H9 (cell line): ENCODE data around the gene MRPL2. TPM values are rescaled to one million over a fixed set of nuclear protein-coding genes. Genes with fewer than 3 reads are reported as not detected.
A peak's percentile ranks its signal among the peaks of the same experiment; 100 is the strongest.

Experiments used
- DNase-seq: peaks from one replicate; pipeline ENCODE4 v3.0.0-alpha.2; 2017
- H2AFZ ChIP-seq: one replicate; pipeline ENCODE4 v1.6.1; 2013; ENCODE audit warnings: mild to moderate bottlenecking, low read length, control low read depth, moderate library complexity
- H2AK5ac ChIP-seq: 2 replicates; pipeline ENCODE4 v1.6.1; 2013; ENCODE audit warnings: low read length, control low read depth, mixed read lengths; ENCODE audit not compliant: insufficient read length
- H2BK120ac ChIP-seq: one replicate; pipeline ENCODE4 v1.6.1; 2013; ENCODE audit warnings: low read depth, mild to moderate bottlenecking, low read length, control low read depth, inconsistent platforms; ENCODE audit not compliant: poor library complexity, severe bottlenecking
- H2BK12ac ChIP-seq: 2 replicates; pipeline ENCODE4 v1.6.1; 2013; ENCODE audit warnings: low read length, control low read depth, mixed read lengths, low read depth; ENCODE audit not compliant: insufficient read length
- H2BK15ac ChIP-seq: 2 replicates; pipeline ENCODE4 v1.6.1; 2013; ENCODE audit warnings: low read depth, low read length, control low read depth
- H2BK20ac ChIP-seq: one replicate; pipeline ENCODE4 v1.6.1; 2013; ENCODE audit warnings: low read depth, mild to moderate bottlenecking, low read length, control low read depth, inconsistent platforms; ENCODE audit not compliant: poor library complexity, severe bottlenecking
- H2BK5ac ChIP-seq: 2 replicates; pipeline ENCODE4 v1.6.1; 2013; ENCODE audit warnings: low read length, control low read depth, mixed read lengths; ENCODE audit not compliant: insufficient read length
- H3K14ac ChIP-seq: 2 replicates; pipeline ENCODE4 v1.6.1; 2013; ENCODE audit warnings: low read length, control low read depth; ENCODE audit not compliant: insufficient read depth
- H3K18ac ChIP-seq: 2 replicates; pipeline ENCODE4 v1.6.1; 2013; ENCODE audit warnings: low read depth, mild to moderate bottlenecking, mixed read lengths, low read length, control low read depth; ENCODE audit not compliant: insufficient read length
- H3K23ac ChIP-seq: 2 replicates; pipeline ENCODE4 v1.6.1; 2013; ENCODE audit warnings: low read length, control low read depth, mixed read lengths, low read depth; ENCODE audit not compliant: insufficient read length
- H3K23me2 ChIP-seq: 2 replicates; pipeline ENCODE4 v1.6.1; 2013; ENCODE audit warnings: low read depth, mild to moderate bottlenecking, mixed read lengths, low read length, control low read depth; ENCODE audit not compliant: insufficient read length, poor library complexity, severe bottlenecking
- H3K27ac ChIP-seq: 2 replicates; pipeline ENCODE4 v1.5.1; 2013; ENCODE audit warnings: low read length, control low read depth, mixed read lengths, low read depth; ENCODE audit not compliant: insufficient read length
- H3K27me3 ChIP-seq: 2 replicates; pipeline ENCODE4 v1.6.1; 2013; ENCODE audit warnings: low read length, control low read depth, inconsistent platforms; ENCODE audit not compliant: insufficient read depth
- H3K4ac ChIP-seq: 2 replicates; pipeline ENCODE4 v1.6.1; 2013; ENCODE audit warnings: low read depth, mild to moderate bottlenecking, control low read depth, inconsistent platforms, low read length, moderate library complexity
- H3K4me1 ChIP-seq: 2 replicates; pipeline ENCODE4 v1.6.1; 2013; ENCODE audit warnings: low read length, control low read depth, inconsistent platforms; ENCODE audit not compliant: insufficient read depth
- H3K4me2 ChIP-seq: 2 replicates; pipeline ENCODE4 v1.6.1; 2013; ENCODE audit warnings: low read length, control low read depth, mixed read lengths; ENCODE audit not compliant: insufficient read length, insufficient read depth
- H3K56ac ChIP-seq: 2 replicates; pipeline ENCODE4 v1.6.1; 2013; ENCODE audit warnings: low read depth, mild to moderate bottlenecking, mixed read lengths, low read length, control low read depth; ENCODE audit not compliant: insufficient read length
- H3K79me1 ChIP-seq: 2 replicates; pipeline ENCODE4 v1.6.1; 2013; ENCODE audit warnings: low read depth, mild to moderate bottlenecking, moderate library complexity, low read length, control low read depth, inconsistent platforms; ENCODE audit not compliant: insufficient read depth, poor library complexity, severe bottlenecking
- H3K79me2 ChIP-seq: 2 replicates; pipeline ENCODE4 v1.6.1; 2013; ENCODE audit warnings: low read length, control low read depth, inconsistent platforms; ENCODE audit not compliant: insufficient read depth
- H3K9ac ChIP-seq: 2 replicates; pipeline ENCODE4 v1.6.1; 2013; ENCODE audit warnings: low read length, control low read depth, mixed read lengths; ENCODE audit not compliant: insufficient read length; ENCODE audit errors: extremely low read depth
- H3K9me3 ChIP-seq: one replicate; pipeline ENCODE4 v1.6.1; 2013; ENCODE audit warnings: low read depth, low read length, inconsistent platforms; ENCODE audit not compliant: control insufficient read depth
- H3T11ph ChIP-seq: one replicate; pipeline ENCODE4 v1.6.1; 2013; ENCODE audit warnings: mild to moderate bottlenecking, low read length, control low read depth, inconsistent platforms
- H4K20me1 ChIP-seq: one replicate; pipeline ENCODE4 v1.6.1; 2013; ENCODE audit not compliant: control insufficient read depth, insufficient read length, insufficient read depth
- H4K5ac ChIP-seq: 2 replicates; pipeline ENCODE4 v1.6.1; 2013; ENCODE audit warnings: low read depth, mild to moderate bottlenecking, mixed read lengths, low read length, control low read depth; ENCODE audit not compliant: insufficient read length
- H4K8ac ChIP-seq: replicated peaks from 2 replicates; pipeline ENCODE4 v1.6.1; 2013; ENCODE audit warnings: low read length, control low read depth, mixed read lengths, low read depth; ENCODE audit not compliant: insufficient read length
- H4K91ac ChIP-seq: 2 replicates; pipeline ENCODE4 v1.6.1; 2013; ENCODE audit warnings: low read depth, mild to moderate bottlenecking, moderate library complexity, mixed read lengths, low read length, control low read depth; ENCODE audit not compliant: insufficient read length
- H3K27ac Mint-ChIP-seq, 3 experiments: 2 replicates in 2 of 3; 3 replicates in 1 of 3; pipeline ENCODE4 v1.8.0; 2020 to 2021; ENCODE audit warnings: mixed read lengths in 3 of 3, mild to moderate bottlenecking in 1 of 3, moderate library complexity in 1 of 3
- H3K27me3 Mint-ChIP-seq: 2 replicates; pipeline ENCODE4 v1.8.0; 2021; ENCODE audit warnings: low read depth, mild to moderate bottlenecking, moderate library complexity, mixed read lengths
- H3K36me3 Mint-ChIP-seq, 3 experiments: 2 replicates in 2 of 3; 3 replicates in 1 of 3; pipeline ENCODE4 v1.8.0; 2020 to 2021; ENCODE audit warnings: low read depth in 3 of 3, mixed read lengths in 3 of 3; ENCODE audit not compliant: insufficient read depth in 1 of 3
- H3K4me1 Mint-ChIP-seq, 2 experiments: 2 replicates each; pipeline ENCODE4 v1.8.0; 2020; ENCODE audit warnings: mixed read lengths in 2 of 2
- H3K4me3 Mint-ChIP-seq, 2 experiments: 2 replicates in 1 of 2; 3 replicates in 1 of 2; pipeline ENCODE4 v1.8.0; 2020 to 2021; ENCODE audit warnings: mild to moderate bottlenecking in 2 of 2, mixed read lengths in 2 of 2, moderate library complexity in 1 of 2
- H3K9me3 Mint-ChIP-seq, 2 experiments: 2 replicates in 1 of 2; 3 replicates in 1 of 2; pipeline ENCODE4 v1.8.0; 2020; ENCODE audit warnings: mild to moderate bottlenecking in 2 of 2, mixed read lengths in 2 of 2, moderate library complexity in 1 of 2
- CTCF ChIP-seq: fragments of 200-600 bp; sonication (generic); conservative IDR thresholded peaks from 3 replicates; pipeline ENCODE4 v1.8.0; 2021; ENCODE audit warnings: antibody characterized with exemption, mild to moderate bottlenecking
- WGBS: extraction: QIAGEN DNeasy Blood & Tissue Kit; methylation state at CpG from one replicate; pipeline ENCODE4 v1.1.7; 2013; ENCODE audit warnings: missing lambda C conversion rate, low lambda C conversion rate, mixed read lengths; ENCODE audit not compliant: insufficient read length; ENCODE audit errors: extremely low coverage; 5-methylcytosine and 5-hydroxymethylcytosine counted together
- total RNA-seq: library from RNA; stranded (reverse); gene quantifications from 2 replicates; pipeline ENCODE4 v1.2.1, GENCODE V29; 2021

MRPL2 gene
- total RNA-seq, 1 experiment from 2014 or later = 74.4 TPM

- H3T11ph ChIP-seq = no peak overlapping the region
- no peaks in the 10 kb centered on the region for H4K20me1 ChIP-seq
- no peak overlapping the region for H3K56ac ChIP-seq
- no peak overlapping the region for H2AFZ ChIP-seq
- Mint-ChIP-seq H3K9me3 (no peaks in the 10 kb centered on the region), H3K36me3 (no peaks in the 10 kb centered on the region), H3K4me1 (peaks cover 52 to 59% of the 10 kb centered on the region in 2 experiments), H3K4me3 (no peak overlapping the region; a peak in 1 of 5 replicates), H3K27me3 (no peaks in the 10 kb centered on the region), H3K27ac (peak overlapping the region; percentile 77 to 96 (median 92))
- no peaks in the 10 kb centered on the region for H3K9me3 ChIP-seq
- H3K4me2 ChIP-seq = no peak overlapping the region
- H2BK5ac ChIP-seq = no peak overlapping the region
- H4K8ac ChIP-seq = no peak overlapping the region
- no peak overlapping the region for H2BK120ac ChIP-seq
- WGBS = no CpG with 5 or more reads among the region's 7 CpGs
- TF ChIP-seq CTCF = no peak
- H2AK5ac ChIP-seq = no peak overlapping the region
- H2BK12ac ChIP-seq = no peak overlapping the region
- H3K14ac ChIP-seq = no peak overlapping the region
- no peaks in the 10 kb centered on the region for H3K79me1 ChIP-seq
- no peak overlapping the region for H3K18ac ChIP-seq
- H3K27me3 ChIP-seq = no peaks in the 10 kb centered on the region
- peaks cover 17% of the 10 kb centered on the region for H3K4me1 ChIP-seq
- no peak overlapping the region for H4K91ac ChIP-seq
- H3K9ac ChIP-seq = no peak overlapping the region
- no peak overlapping the region for H2BK20ac ChIP-seq
- H2BK15ac ChIP-seq = no peak overlapping the region
- H3K4ac ChIP-seq = no peak overlapping the region
- H3K79me2 ChIP-seq = peaks cover 9% of the 10 kb centered on the region; the same call in 1 of the 2 replicates
- H4K5ac ChIP-seq = no peak overlapping the region
- no peak overlapping the region for H3K27ac ChIP-seq
- H3K23me2 ChIP-seq = no peaks in the 10 kb centered on the region
- peak; percentile 29 for DNase-seq
- H3K23ac ChIP-seq = no peak overlapping the region
These were observed 36.7 kb upstream of the MRPL2 start for GRCh38 chr6:43095939-43096338.
